H9 (cell line): ENCODE data around the gene MELK. TPM values are rescaled to one million over a fixed set of nuclear protein-coding genes. Genes with fewer than 3 reads are reported as not detected.

Source experiments
- DNase-seq: peaks from one replicate; pipeline ENCODE4 v3.0.0-alpha.2; 2017
- H2AFZ ChIP-seq: one replicate; pipeline ENCODE4 v1.6.1; 2013; ENCODE audit warnings: mild to moderate bottlenecking, low read length, control low read depth, moderate library complexity
- H2AK5ac ChIP-seq: 2 replicates; pipeline ENCODE4 v1.6.1; 2013; ENCODE audit warnings: low read length, control low read depth, mixed read lengths; ENCODE audit not compliant: insufficient read length
- H2BK120ac ChIP-seq: one replicate; pipeline ENCODE4 v1.6.1; 2013; ENCODE audit warnings: low read depth, mild to moderate bottlenecking, low read length, control low read depth, inconsistent platforms; ENCODE audit not compliant: poor library complexity, severe bottlenecking
- H2BK12ac ChIP-seq: 2 replicates; pipeline ENCODE4 v1.6.1; 2013; ENCODE audit warnings: low read length, control low read depth, mixed read lengths, low read depth; ENCODE audit not compliant: insufficient read length
- H2BK15ac ChIP-seq: 2 replicates; pipeline ENCODE4 v1.6.1; 2013; ENCODE audit warnings: low read depth, low read length, control low read depth
- H2BK20ac ChIP-seq: one replicate; pipeline ENCODE4 v1.6.1; 2013; ENCODE audit warnings: low read depth, mild to moderate bottlenecking, low read length, control low read depth, inconsistent platforms; ENCODE audit not compliant: poor library complexity, severe bottlenecking
- H2BK5ac ChIP-seq: 2 replicates; pipeline ENCODE4 v1.6.1; 2013; ENCODE audit warnings: low read length, control low read depth, mixed read lengths; ENCODE audit not compliant: insufficient read length
- H3K14ac ChIP-seq: 2 replicates; pipeline ENCODE4 v1.6.1; 2013; ENCODE audit warnings: low read length, control low read depth; ENCODE audit not compliant: insufficient read depth
- H3K18ac ChIP-seq: 2 replicates; pipeline ENCODE4 v1.6.1; 2013; ENCODE audit warnings: low read depth, mild to moderate bottlenecking, mixed read lengths, low read length, control low read depth; ENCODE audit not compliant: insufficient read length
- H3K23ac ChIP-seq: 2 replicates; pipeline ENCODE4 v1.6.1; 2013; ENCODE audit warnings: low read length, control low read depth, mixed read lengths, low read depth; ENCODE audit not compliant: insufficient read length
- H3K23me2 ChIP-seq: 2 replicates; pipeline ENCODE4 v1.6.1; 2013; ENCODE audit warnings: low read depth, mild to moderate bottlenecking, mixed read lengths, low read length, control low read depth; ENCODE audit not compliant: insufficient read length, poor library complexity, severe bottlenecking
- H3K27ac ChIP-seq: 2 replicates; pipeline ENCODE4 v1.5.1; 2013; ENCODE audit warnings: low read length, control low read depth, mixed read lengths, low read depth; ENCODE audit not compliant: insufficient read length
- H3K27me3 ChIP-seq: 2 replicates; pipeline ENCODE4 v1.6.1; 2013; ENCODE audit warnings: low read length, control low read depth, inconsistent platforms; ENCODE audit not compliant: insufficient read depth
- H3K4ac ChIP-seq: 2 replicates; pipeline ENCODE4 v1.6.1; 2013; ENCODE audit warnings: low read depth, mild to moderate bottlenecking, control low read depth, inconsistent platforms, low read length, moderate library complexity
- H3K4me1 ChIP-seq: 2 replicates; pipeline ENCODE4 v1.6.1; 2013; ENCODE audit warnings: low read length, control low read depth, inconsistent platforms; ENCODE audit not compliant: insufficient read depth
- H3K4me2 ChIP-seq: 2 replicates; pipeline ENCODE4 v1.6.1; 2013; ENCODE audit warnings: low read length, control low read depth, mixed read lengths; ENCODE audit not compliant: insufficient read length, insufficient read depth
- H3K56ac ChIP-seq: 2 replicates; pipeline ENCODE4 v1.6.1; 2013; ENCODE audit warnings: low read depth, mild to moderate bottlenecking, mixed read lengths, low read length, control low read depth; ENCODE audit not compliant: insufficient read length
- H3K79me1 ChIP-seq: 2 replicates; pipeline ENCODE4 v1.6.1; 2013; ENCODE audit warnings: low read depth, mild to moderate bottlenecking, moderate library complexity, low read length, control low read depth, inconsistent platforms; ENCODE audit not compliant: insufficient read depth, poor library complexity, severe bottlenecking
- H3K79me2 ChIP-seq: 2 replicates; pipeline ENCODE4 v1.6.1; 2013; ENCODE audit warnings: low read length, control low read depth, inconsistent platforms; ENCODE audit not compliant: insufficient read depth
- H3K9ac ChIP-seq: 2 replicates; pipeline ENCODE4 v1.6.1; 2013; ENCODE audit warnings: low read length, control low read depth, mixed read lengths; ENCODE audit not compliant: insufficient read length; ENCODE audit errors: extremely low read depth
- H3K9me3 ChIP-seq: one replicate; pipeline ENCODE4 v1.6.1; 2013; ENCODE audit warnings: low read depth, low read length, inconsistent platforms; ENCODE audit not compliant: control insufficient read depth
- H3T11ph ChIP-seq: one replicate; pipeline ENCODE4 v1.6.1; 2013; ENCODE audit warnings: mild to moderate bottlenecking, low read length, control low read depth, inconsistent platforms
- H4K20me1 ChIP-seq: one replicate; pipeline ENCODE4 v1.6.1; 2013; ENCODE audit not compliant: control insufficient read depth, insufficient read length, insufficient read depth
- H4K5ac ChIP-seq: 2 replicates; pipeline ENCODE4 v1.6.1; 2013; ENCODE audit warnings: low read depth, mild to moderate bottlenecking, mixed read lengths, low read length, control low read depth; ENCODE audit not compliant: insufficient read length
- H4K8ac ChIP-seq: replicated peaks from 2 replicates; pipeline ENCODE4 v1.6.1; 2013; ENCODE audit warnings: low read length, control low read depth, mixed read lengths, low read depth; ENCODE audit not compliant: insufficient read length
- H4K91ac ChIP-seq: 2 replicates; pipeline ENCODE4 v1.6.1; 2013; ENCODE audit warnings: low read depth, mild to moderate bottlenecking, moderate library complexity, mixed read lengths, low read length, control low read depth; ENCODE audit not compliant: insufficient read length
- H3K27ac Mint-ChIP-seq, 3 experiments: 2 replicates in 2 of 3; 3 replicates in 1 of 3; pipeline ENCODE4 v1.8.0; 2020 to 2021; ENCODE audit warnings: mixed read lengths in 3 of 3, mild to moderate bottlenecking in 1 of 3, moderate library complexity in 1 of 3
- H3K27me3 Mint-ChIP-seq: 2 replicates; pipeline ENCODE4 v1.8.0; 2021; ENCODE audit warnings: low read depth, mild to moderate bottlenecking, moderate library complexity, mixed read lengths
- H3K36me3 Mint-ChIP-seq, 3 experiments: 2 replicates in 2 of 3; 3 replicates in 1 of 3; pipeline ENCODE4 v1.8.0; 2020 to 2021; ENCODE audit warnings: low read depth in 3 of 3, mixed read lengths in 3 of 3; ENCODE audit not compliant: insufficient read depth in 1 of 3
- H3K4me1 Mint-ChIP-seq, 2 experiments: 2 replicates each; pipeline ENCODE4 v1.8.0; 2020; ENCODE audit warnings: mixed read lengths in 2 of 2
- H3K4me3 Mint-ChIP-seq, 2 experiments: 2 replicates in 1 of 2; 3 replicates in 1 of 2; pipeline ENCODE4 v1.8.0; 2020 to 2021; ENCODE audit warnings: mild to moderate bottlenecking in 2 of 2, mixed read lengths in 2 of 2, moderate library complexity in 1 of 2
- H3K9me3 Mint-ChIP-seq, 2 experiments: 2 replicates in 1 of 2; 3 replicates in 1 of 2; pipeline ENCODE4 v1.8.0; 2020; ENCODE audit warnings: mild to moderate bottlenecking in 2 of 2, mixed read lengths in 2 of 2, moderate library complexity in 1 of 2
- WGBS: extraction: QIAGEN DNeasy Blood & Tissue Kit; methylation state at CpG from one replicate; pipeline ENCODE4 v1.1.7; 2013; ENCODE audit warnings: missing lambda C conversion rate, low lambda C conversion rate, mixed read lengths; ENCODE audit not compliant: insufficient read length; ENCODE audit errors: extremely low coverage; 5-methylcytosine and 5-hydroxymethylcytosine counted together
- total RNA-seq: library from RNA; stranded (reverse); gene quantifications from 2 replicates; pipeline ENCODE4 v1.2.1, GENCODE V29; 2021
- TF ChIP-seq, protein P1 (sequence below): fragments of 200-600 bp; sonication (generic); conservative IDR thresholded peaks from 3 replicates; pipeline ENCODE4 v1.8.0; 2021; ENCODE audit warnings: antibody characterized with exemption, mild to moderate bottlenecking

MELK gene
- total RNA-seq, 1 experiment from 2014 or later: 43.6 TPM

DNA sequence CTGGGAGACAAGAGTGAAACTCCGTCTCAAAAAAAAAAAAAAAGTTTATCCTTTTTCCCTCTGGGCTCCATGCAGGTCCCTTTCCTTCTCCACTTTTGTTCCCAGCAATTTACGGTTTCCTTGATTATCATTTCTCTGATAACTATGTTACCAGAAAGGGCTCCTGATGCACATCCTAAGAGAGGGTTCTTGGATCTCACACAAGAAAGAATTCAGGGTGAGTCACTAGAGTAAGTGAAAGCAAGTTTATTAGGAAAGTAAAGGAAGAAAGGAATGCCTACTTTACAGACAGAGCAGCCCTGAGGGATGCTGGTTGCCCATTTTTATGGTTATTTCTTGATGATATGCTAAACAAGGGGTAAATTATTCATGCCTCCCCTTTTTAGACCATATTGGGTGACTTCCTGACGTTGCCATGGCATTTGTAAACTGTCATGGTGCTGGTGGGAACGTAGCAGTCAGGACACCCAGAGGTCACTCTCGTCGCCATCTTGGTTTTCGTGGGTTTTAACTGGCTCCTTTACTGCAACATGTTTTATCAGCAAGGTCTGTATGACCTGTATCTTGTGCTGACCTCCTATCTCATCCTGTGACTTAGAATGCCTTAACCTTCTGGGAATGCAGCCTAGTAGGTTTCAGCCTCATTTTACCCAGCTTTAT, 13.5 kb upstream of the MELK start:
- no CpG with 5 or more reads among the region's 7 CpGs for WGBS
- Histone ChIP-seq H2AFZ (peak overlapping the region; percentile 93), H2BK20ac (no peak overlapping the region), H3K4me1 (peaks cover 3% of the 10 kb centered on the region; the same call in 1 of the 2 replicates), H3K23ac (no peak overlapping the region), H3K27me3 (no peaks in the 10 kb centered on the region), H3K23me2 (no peaks in the 10 kb centered on the region), H2BK120ac (no peak overlapping the region), H4K91ac (no peak overlapping the region), H4K8ac (no peak overlapping the region), H4K20me1 (no peaks in the 10 kb centered on the region), H3K79me2 (no peaks in the 10 kb centered on the region), H3K27ac (peak overlapping the region; percentile 1), H4K5ac (no peak overlapping the region), H3K4me2 (no peak overlapping the region), H3K56ac (no peak overlapping the region), H2BK5ac (no peak overlapping the region), H3K9ac (no peak overlapping the region), H2BK12ac (no peak overlapping the region), H2AK5ac (no peak overlapping the region), H2BK15ac (no peak overlapping the region), H3K4ac (no peak overlapping the region; the same call in 1 of the 2 replicates), H3K14ac (no peak overlapping the region), H3T11ph (no peak overlapping the region), H3K18ac (peak overlapping the region; percentile 5), H3K9me3 (no peaks in the 10 kb centered on the region), H3K79me1 (no peaks in the 10 kb centered on the region)
- Mint-ChIP-seq H3K36me3 (no peaks in the 10 kb centered on the region; a peak in 1 of 7 replicates), H3K27ac (peak overlapping the region in 2 of 3 experiments; percentile 74 to 75; a peak in 5 of 7 replicates), H3K27me3 (no peaks in the 10 kb centered on the region), H3K4me1 (peaks cover 10 to 12% of the 10 kb centered on the region in 2 experiments), H3K9me3 (no peaks in the 10 kb centered on the region; a peak in 1 of 5 replicates), H3K4me3 (no peak overlapping the region; a peak in 1 of 5 replicates)
- DNase-seq: peak; percentile 68
- TF ChIP-seq, protein P1, sequence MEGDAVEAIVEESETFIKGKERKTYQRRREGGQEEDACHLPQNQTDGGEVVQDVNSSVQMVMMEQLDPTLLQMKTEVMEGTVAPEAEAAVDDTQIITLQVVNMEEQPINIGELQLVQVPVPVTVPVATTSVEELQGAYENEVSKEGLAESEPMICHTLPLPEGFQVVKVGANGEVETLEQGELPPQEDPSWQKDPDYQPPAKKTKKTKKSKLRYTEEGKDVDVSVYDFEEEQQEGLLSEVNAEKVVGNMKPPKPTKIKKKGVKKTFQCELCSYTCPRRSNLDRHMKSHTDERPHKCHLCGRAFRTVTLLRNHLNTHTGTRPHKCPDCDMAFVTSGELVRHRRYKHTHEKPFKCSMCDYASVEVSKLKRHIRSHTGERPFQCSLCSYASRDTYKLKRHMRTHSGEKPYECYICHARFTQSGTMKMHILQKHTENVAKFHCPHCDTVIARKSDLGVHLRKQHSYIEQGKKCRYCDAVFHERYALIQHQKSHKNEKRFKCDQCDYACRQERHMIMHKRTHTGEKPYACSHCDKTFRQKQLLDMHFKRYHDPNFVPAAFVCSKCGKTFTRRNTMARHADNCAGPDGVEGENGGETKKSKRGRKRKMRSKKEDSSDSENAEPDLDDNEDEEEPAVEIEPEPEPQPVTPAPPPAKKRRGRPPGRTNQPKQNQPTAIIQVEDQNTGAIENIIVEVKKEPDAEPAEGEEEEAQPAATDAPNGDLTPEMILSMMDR: no peak
